WTC11 (cell line): Measurements from ENCODE around the gene FGD3.

Experiments
- CTCF ChIP-seq: fragments of 200-600 bp; IDR thresholded peaks from 2 replicates; pipeline ENCODE4 v1.8.0; 2022; ENCODE audit warnings: antibody characterized with exemption
- ELF4 ChIP-seq: sonication (generic); formaldehyde crosslinking; IDR thresholded peaks from 2 replicates; pipeline ENCODE4 v1.8.1; 2022; ENCODE audit warnings: low read depth, mild to moderate bottlenecking, moderate library complexity, missing genetic modification reagents
- FOXP1 ChIP-seq: sonication (generic); formaldehyde crosslinking; IDR thresholded peaks from 2 replicates; pipeline ENCODE4 v1.8.0; 2022; ENCODE audit warnings: missing genetic modification reagents, mild to moderate bottlenecking, moderate library complexity, borderline replicate concordance
- NFYB ChIP-seq: sonication (generic); formaldehyde crosslinking; conservative IDR thresholded peaks from 2 replicates; pipeline ENCODE4 v1.8.0; 2022; ENCODE audit warnings: low read depth, missing genetic modification reagents
- USF2 ChIP-seq: sonication (generic); formaldehyde crosslinking; IDR thresholded peaks from 2 replicates; pipeline ENCODE4 v1.8.1; 2023; ENCODE audit warnings: mild to moderate bottlenecking, missing genetic modification reagents, moderate library complexity

GRCh38 chr9:93051680-93052089 is 104.4 kb downstream of the FGD3 start:
- TF ChIP-seq FOXP1 (CRISPR knock-in tag) (no peak), ELF4 (CRISPR knock-in tag) (no peak), CTCF (no peak), NFYB (CRISPR knock-in tag) (no peak), USF2 (no peak)
